NCI-H1694 (cell line): Measurements from ENCODE around the gene PRKAA2.
"Not testable (repeated sequence)": the region's sequence is repeated elsewhere in the genome, so short reads cannot be mapped to it uniquely, and the experiment has no call there.

ENCODE experiments used
- DNase-seq: peaks from one replicate; lab custom pipeline; 2025; lab: John Stamatoyannopoulos, UW

Gene PRKAA2

DNA sequence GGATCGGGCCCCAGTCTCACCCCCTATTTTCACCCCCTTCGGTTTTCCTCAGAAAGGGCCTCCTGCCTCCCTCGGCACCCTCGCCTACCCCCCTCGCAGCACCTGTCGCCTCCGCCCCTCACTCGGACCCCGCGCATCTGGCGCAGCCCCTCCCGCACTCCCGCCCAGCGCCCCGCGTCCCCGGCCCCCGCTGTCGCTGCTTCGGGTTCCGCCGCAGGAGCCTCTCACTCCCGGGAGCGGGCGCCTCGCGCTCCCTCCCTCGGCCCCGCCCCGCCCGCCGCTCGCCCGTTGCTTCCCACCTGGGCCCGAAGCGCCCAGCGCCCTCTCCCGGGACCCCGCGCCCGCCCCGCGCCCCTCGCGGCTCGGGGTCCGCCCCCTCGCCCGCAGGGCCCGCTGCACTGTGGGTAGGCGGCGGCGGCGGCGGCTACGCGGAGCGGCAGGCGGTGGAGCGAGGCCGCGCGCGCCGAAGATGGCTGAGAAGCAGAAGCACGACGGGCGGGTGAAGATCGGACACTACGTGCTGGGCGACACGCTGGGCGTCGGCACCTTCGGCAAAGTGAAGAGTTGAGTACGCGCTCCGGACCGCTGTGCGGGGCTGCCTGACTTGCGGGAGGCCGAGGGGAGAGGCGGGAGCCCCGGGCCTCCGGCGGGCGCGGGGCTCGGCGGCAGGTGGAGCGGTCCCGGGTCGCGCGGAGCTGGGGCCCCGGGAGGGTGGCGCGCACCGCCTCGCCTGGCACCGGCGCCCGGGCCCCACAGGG is at the start of gene PRKAA2:
Gene PRKAA2, plus strand, starts transcription at position 396 of the 758 bp plus-strand sequence. Its CDS starts 74 bp downstream, at position 470.
- DNase-seq, result no peak

DNA sequence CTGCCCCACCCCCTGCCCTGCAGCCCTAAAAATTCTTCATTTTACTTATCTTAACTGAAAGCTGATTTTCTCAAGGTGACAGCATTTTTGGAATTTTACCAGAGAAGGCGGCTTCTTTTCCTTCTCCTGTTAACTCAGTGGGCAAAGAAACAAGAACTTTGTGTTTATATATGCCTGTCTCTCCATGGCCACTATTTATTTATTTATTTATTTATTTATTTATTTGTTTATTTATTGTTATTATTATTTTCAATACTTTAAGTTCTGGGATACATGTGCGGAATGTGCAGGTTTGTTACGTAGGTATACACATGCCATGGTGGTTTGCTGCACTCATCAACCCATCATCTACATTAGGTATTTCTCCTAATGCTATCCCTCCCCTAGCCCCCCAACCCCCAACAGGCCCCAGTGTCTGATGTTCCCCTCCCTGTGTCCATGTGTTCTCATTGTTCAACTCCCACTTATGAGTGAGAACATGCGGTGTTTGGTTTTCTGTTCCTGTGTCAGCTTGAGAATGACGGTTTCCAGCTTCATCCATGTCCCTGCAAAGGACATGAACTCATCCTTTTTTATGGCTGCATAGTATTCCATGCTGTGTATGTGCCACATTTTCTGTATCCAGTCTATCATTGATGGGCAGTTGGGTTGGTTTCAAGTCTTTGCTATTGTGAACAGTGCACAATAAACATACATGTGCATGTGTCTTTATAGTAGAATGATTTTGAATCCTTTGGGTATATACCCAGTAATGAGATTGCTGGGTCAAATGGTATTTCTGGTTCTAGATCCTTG is 49.5 kb upstream of the PRKAA2 start:
- not testable (repeated sequence) for DNase-seq

DNA sequence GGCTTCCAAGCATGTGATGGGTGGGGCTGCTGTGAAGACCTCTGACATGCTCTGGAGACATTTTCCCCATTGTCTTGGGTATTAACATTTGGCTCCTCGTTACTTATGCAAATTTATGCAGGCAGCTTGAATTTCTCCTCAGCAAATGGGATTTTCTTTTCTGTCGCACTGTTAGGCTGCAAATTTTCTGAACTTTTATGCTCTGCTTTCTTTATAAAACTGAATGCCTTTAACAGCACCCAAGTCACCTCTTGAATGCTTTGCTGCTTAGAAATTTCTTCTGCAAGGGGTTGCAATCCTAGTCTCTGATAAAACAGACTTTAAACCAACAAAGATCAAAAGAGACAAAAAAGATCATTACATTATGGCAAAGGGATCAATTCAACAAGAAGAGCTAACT is 35.0 kb upstream of the PRKAA2 start:
- not testable (repeated sequence) for DNase-seq

DNA sequence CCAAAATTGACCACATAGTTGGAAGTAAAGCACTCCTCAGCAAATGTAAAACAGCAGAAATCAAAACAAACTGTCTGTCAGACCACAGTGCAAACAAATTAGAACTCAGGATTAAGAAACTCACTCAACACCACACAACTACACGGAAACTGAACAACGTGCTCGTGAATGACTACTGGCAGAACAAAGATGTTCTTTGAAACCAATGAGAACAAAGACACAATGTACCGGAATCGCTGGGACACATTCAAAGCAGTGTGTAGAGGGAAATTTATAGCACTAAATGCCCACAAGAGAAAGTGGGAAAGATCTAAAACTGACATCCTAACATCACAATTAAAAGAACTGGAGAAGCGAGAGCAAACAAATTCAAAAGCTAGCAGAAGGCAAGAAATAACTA is 34.3 kb upstream of the PRKAA2 start:
- DNase-seq, result not testable (repeated sequence)

DNA sequence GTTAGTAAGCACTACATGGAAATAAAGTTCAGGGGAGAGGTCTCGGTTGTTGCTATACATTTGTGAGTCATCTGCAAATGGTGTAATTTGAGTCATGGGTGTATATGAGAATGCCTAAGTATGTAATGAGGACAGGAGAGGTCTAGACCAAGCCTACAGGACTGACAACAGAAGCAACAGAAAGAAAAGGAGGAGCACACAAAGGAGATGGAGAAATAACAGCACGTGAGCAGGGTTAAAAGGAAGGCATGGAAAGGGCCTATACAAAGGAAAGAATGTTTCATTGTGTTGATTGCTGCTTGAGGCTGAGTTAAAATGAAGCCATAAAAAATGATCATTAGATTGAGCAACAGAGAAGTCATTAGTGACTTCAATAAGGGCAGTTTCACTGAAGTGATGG is 28.0 kb upstream of the PRKAA2 start:
- no peak for DNase-seq

DNA sequence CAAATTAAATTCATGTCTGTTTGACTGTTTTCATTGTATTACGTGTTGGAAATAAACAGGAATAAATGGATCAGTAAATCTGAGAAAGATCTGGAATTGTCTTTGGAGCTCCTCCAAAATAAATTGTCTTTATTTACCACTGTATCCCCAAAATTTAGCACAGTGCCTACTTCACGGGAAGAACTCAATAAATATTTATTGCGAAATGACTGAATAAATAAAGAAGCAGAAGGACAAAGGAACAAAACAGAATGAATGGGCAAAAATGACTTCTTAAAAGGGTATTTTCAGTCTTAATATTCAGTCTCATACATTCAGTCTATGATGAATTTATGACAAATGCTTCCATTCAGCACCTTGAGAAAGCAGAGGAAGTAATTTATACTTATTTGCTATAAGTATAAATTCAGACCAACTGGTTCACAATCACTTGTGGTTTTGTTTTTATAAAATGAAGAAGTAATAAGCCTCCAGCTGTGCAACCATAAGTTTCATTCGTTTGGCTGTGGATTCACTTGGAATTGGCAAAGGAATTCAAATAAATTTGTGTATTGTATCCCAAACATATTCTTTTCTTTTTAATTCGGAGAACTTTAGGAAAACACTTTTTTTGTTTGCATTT is 19.2 kb upstream of the PRKAA2 start:
- DNase-seq, result no peak

DNA sequence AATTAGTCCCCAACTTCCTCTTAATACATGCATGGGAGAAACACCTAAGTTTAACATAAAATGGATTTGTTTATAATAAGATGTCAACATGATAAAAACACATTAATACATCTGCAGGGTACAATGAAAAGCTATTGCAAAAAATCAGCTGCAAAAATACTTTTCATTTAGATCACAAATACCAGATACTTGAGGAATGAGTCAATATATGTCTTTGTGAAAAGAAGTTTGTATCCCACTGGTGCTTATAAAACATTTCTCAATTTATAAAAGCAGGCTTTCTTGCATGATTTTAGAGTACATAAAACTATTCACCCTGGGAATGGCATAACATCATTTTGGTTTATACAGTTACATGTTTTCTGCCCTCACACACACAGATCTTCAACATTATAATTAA is 18.6 kb upstream of the PRKAA2 start:
- no peak for DNase-seq

DNA sequence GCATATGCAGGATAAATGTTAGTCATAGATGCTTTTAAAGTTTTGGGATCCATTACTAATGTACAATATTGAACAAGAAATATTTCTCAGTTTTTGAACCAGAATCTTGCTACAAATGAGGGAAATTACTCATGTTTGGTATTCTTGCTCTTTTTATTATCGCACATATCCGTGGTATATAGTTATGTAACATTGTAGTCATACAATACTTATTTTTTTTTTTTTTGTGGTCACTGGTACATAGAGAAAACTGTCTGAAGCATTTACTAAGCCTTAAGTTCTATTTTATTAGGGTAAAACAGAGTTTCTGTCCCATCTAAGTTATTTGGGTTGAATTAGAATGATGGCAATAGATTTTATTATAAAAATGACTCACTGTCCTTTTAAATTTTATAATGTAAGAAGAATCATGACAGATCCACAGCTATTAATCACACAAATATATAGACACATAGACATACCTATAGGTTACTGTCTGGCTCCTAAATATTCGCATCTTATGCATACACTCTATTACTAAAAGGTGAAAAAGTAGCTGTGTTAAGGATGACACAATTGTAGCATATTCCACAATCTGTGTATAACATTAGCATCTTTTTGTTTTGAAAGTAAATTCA is 18.0 kb upstream of the PRKAA2 start:
- no peak for DNase-seq

DNA sequence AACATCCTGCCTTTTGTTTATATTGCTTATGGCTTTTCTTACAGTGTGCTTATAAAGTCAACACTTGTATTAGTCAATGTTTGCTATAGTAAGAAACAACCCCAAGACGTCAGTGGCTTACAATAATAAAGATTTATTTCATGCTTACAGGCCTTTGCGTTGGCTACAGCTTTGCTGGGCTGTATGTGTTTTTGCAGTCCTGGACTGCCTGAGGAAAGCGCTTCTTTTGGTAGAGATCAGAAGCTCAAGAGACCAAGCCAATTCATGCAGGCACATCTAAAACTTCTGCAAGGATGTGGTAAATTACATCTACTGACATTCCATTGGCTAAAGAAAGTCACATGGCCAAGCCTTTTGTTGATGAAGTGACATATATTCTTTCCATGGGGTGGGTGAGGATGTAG is 17.5 kb upstream of the PRKAA2 start:
- DNase-seq, result no peak

DNA sequence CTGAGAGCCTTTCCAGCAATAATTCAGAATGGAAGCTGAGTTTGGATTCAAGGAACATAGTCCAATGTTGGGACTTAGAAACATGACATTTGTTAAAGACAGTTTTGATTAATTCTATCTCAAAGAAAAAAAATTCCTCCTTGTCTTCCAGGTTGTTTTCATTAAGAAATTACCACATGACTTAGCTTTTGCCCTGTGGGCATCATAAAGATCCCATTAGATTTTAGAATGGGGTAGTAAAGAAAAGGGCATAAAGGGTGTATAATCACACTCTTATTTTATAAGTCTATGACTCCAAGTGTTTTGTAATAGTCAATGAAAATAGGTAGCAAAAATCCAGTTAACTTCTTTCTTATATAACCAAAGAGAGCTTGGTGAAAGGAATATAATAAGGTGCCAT is 14.3 kb upstream of the PRKAA2 start:
- DNase-seq, result no peak

DNA sequence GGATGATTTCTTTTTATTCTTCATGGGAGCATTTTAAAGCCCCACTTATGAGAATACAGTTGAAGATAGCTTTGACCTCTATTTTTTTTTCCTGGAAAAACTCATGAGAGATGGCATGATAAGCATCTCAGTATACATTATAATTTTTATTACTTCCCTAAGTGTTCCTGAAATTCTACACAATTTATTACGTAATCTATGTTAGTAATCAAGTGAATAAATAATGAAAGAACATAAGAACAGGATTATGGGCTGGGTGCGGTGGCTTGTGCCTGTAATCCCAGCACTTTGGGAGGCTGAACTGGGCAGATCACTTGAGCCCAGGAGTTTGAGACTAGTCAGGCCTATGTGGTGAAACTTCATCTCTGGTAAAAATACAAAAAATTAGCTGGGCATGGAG is 13.2 kb upstream of the PRKAA2 start:
- no peak for DNase-seq

DNA sequence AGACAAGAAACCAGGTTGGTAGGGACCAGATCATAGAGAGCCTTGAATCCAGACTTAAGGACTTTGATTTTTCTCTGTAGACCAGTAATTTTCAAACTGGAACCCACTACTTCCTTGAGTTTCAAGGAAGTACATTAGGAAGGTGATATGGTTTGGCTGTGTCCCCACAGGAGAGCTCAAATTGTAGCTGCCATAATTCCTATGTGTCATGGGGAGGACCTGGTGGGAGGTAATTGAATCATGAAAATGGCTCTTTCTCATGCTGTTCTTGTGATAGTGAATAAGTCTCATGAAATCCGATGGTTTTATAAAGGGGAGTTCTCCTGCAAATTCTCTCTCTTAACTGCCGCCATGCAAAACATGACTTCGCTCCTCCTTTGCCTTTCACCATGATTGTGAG is 10.1 kb upstream of the PRKAA2 start:
- no peak for DNase-seq

DNA sequence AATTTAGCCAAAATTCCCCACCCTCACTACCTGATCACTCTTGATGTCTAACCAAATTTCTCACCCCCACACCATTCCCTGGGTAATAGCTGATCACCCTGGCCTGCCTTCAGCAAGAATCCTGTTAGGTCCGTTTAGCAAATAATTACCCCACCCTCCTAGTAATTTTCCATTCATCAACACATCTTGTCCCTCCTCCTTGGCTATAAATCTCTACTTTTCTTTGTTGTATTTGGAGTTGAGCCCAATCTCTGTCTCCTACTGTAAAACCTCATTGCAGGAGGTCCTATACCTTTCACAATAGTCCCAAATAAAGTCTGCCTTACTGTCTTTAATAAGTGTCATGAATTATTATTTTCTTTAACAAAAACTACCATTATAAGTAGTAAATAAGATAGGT is 6.9 kb upstream of the PRKAA2 start:
- DNase-seq, result no peak

DNA sequence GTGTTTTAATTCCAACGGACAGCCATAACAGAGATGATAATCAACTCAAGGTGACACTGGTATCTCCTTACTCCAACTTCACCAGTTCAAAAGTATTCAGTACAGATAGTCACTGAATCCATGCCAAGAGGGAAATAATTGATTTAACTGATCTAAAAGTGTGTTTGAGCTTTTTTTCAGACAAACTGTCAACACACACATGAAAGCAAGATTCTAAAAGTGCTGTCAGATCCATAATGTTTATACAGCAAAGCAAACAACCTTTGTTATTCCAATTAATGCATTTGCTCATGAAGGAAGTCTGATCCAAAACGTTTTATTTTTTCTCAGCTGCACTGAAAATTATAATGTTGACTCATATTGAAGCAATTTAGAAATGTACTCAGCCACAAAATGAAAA is 5.9 kb upstream of the PRKAA2 start:
- no peak for DNase-seq

DNA sequence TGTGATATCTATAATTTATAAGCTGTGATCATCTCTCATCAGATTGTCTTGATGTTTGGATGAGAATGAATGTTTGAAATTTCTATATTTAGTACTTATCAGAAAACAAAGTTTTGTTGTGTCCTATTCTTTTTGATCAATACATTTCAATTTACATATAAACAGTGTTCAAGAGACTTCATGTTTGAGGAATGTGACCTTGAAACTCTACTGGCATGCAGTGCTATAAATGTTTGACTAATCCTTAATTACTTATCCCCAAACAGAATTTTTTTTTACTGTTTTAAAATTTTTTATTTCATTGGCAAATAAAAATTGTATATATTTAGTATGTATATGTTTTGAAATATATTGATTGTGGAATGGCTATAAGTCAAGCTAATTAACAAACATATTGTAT is 1.5 kb upstream of the PRKAA2 start:
- no peak for DNase-seq

DNA sequence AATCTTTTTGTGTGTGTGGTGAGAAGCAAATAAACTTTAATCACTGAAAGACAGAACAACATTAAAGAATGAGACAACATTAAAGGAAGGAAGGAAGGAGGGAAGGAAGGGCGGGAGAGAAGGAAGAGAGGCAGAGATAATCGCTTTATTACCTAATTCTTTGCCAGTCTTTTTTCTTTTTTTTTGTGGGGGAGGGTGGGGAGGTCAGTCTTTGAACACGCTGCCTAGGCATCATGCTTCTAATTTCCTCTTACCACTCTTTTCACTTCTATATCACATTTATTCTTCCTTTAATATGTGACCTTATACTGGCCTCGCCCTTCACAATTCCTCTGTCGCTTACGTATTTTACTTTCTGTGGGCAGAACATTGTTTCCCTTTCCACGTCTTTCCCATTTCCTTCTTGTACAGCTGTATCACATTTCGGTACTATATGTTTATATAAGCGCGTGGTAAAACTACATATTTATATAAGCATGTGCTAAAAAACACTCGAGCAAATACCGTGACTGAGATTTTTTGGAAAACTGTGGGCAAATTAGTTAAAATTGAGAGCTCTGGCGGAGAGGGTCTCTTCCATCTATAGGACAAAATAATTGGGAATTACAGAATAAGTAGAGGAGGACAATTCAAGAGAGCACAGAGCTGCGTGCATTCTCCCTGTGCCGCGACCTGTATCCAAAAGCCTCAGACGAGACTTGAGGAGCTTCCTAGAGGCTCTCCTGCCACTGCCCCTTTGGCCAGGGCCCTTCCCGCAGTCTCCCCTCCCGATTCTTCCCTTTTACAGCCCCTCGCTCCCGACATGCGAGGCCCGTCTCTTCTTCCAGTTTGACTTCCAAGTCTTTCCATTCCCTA is 823 bp upstream of the PRKAA2 start:
- no peak for DNase-seq

DNA sequence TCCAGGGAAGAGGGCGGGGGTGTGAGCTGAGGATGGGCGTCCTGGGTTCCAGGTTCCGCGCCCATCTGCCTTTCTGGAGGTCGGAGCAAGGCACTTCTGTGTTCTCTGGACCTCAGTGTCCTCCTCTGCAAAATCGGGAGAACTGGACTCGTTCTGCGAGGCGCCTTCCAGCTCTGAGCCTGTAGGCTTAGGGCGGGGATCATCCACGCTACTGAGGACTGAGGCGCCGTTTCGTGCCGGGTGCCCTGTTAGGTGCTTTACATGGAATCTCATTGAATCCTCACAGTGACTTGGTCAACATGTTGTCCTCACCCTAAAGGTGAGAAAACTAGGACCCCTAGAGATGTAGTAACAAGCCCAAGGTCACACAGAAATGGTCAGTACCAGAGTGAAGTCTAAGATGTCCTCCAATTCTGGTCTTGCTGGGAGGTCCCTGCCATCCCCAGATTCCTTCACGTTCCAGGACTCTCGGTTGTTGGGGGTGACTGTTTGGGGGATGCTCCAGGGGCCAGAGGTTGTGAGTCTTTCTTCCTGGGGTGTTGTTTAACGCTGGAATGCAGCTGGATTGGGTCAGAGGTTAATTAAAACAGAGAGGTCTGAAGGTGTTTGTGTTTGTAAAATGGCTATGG is 677 bp downstream of the PRKAA2 start:
- no peak for DNase-seq

DNA sequence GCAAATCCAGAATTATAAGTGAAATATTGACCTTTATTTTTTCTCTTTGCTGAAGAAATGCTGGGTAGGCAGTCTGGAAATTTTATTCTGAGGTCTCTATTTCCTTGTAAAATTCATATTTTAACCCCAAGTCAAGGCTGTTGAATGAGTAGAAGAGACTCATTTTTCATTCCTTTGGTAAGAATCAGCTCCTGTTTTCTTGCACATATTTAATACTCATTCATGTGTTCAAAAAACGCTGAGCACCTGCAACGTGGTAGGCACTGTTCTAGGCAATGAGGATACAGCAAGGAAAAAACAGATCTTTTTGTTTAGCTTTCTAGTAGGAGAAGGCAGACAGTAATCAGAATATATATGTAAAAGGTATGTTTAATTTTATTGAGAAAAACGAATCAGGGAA is 1.5 kb downstream of the PRKAA2 start:
- no peak for DNase-seq

DNA sequence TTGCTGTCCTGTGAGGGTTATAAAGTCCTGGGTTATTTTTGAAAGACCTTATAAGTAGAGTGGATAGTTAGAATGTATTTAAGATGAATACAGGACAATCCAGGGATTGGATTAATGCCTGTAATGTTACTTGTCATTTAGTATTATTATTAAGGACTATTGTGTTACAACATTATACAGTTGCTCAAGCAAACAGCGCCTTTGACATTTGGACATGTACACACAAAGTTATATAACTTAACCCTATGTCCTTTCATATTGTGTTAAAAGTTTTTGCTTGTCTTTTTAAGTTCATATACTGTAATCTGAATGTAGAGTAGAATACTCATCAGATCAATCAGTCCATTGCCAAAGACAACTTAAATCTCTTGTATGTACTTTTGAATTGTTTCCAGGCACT is 2.0 kb downstream of the PRKAA2 start:
- no peak for DNase-seq

DNA sequence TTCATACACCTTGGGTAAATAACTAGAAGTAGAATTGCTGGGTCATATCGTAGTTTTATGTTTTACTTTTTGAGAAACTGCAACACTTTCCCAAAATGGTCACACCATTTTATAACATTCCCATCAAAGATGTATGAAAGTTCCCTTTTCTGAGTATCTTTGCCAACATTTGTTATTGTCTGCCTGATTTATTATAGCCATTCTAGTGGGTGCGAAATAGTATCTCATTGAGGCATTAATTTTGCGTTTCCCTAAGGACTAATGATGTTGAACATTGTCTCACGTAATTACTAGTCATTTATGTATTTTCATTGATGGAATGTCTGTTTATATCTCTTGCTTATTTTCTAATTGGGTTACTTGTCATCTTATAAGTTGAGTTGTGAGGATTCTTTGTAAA is 3.4 kb downstream of the PRKAA2 start:
- no peak for DNase-seq
